ENCODE data around the gene RNF223. TPM values are rescaled to one million over a fixed set of nuclear protein-coding genes. Genes with fewer than 3 reads are reported as not detected.

The RNF223 gene
- total and polyA plus RNA-seq, 2 of the 8 experiments (the other 6 are each of a cell fraction or from before 2014, with no cell fraction given) = not detected

GRCh38 chr1:1063261-1063944 is 10.7 kb downstream of the RNF223 start (continued):
- TF ChIP-seq HDAC6 (IDR thresholded peaks at IDR 0.05; ENCODE audit: low read depth, low read length) (no peak), JUND (IDR thresholded peaks at IDR 0.05; ENCODE audit: low read length) (no peak), YY1 (IDR thresholded peaks at IDR 0.05; ENCODE audit: low read depth, low read length) (no peak), CTBP2 (IDR thresholded peaks at IDR 0.05; ENCODE audit: borderline replicate concordance, insufficient read depth, insufficient read length, low read length) (no peak)

Data from H1 (cell line).